GM19239 (cell line): ENCODE data around the gene EIF3F.

Experiments
- DNase-seq: peaks from one replicate; pipeline ENCODE4 v3.0.0; 2011; ENCODE audit warnings: low spot score; ENCODE audit not compliant: insufficient read length
- FAIRE-seq: peaks from 2 replicates; lab custom pipeline; 2011; peaks lifted over from hg19 to GRCh38; lab: Jason Lieb, UNC

The EIF3F gene

GRCh38 chr11:8036002-8036802 is 49.1 kb downstream of the EIF3F start:
- FAIRE-seq (no peak), DNase-seq (no peak)

- FAIRE-seq, result no peak
Observed at GRCh38 chr11:8036986-8037385, 49.8 kb downstream of the EIF3F start.

GRCh38 chr11:8038393-8038792 is 51.3 kb downstream of the EIF3F start:
- no peak for DNase-seq
- no peak for FAIRE-seq

More at GRCh38 chr11:8036986-8037385, 49.8 kb downstream of the EIF3F start:
- DNase-seq, result no peak

DNA sequence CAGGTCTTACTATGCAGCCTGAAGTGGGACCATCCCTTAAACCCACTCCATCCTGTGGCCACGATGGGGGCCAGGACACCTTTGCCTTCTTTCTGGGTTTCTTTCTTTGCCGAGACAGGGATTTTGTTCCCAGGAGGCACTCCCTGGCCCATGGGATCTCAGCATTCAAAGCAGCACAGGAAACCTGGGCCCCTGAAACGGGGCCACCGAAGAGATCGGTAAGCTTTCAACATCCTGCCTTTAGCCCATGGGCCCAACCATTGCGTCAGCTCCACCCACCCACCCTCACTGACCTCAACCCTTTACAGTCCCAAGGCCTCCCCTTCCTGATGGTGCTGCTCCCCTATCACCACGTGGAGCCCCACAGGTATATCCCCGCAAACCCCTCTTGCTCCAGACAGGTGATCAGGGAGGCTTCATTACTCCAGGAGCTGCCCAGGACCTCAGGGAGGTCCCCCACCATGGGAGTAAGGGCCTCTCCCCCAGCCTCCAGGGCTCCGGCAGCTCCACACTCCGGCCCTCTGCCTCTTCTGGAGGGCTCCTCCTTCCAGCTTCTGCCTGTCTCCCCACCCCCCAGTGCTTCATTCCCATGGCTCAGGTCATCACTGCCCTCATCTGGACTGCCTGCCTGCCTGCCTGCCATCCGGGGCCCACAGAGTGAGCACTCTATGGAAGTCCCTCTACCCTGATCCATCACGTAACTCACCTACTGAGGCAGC is 51.8 kb downstream of the EIF3F start:
- FAIRE-seq (no peak), DNase-seq (no peak)

DNA sequence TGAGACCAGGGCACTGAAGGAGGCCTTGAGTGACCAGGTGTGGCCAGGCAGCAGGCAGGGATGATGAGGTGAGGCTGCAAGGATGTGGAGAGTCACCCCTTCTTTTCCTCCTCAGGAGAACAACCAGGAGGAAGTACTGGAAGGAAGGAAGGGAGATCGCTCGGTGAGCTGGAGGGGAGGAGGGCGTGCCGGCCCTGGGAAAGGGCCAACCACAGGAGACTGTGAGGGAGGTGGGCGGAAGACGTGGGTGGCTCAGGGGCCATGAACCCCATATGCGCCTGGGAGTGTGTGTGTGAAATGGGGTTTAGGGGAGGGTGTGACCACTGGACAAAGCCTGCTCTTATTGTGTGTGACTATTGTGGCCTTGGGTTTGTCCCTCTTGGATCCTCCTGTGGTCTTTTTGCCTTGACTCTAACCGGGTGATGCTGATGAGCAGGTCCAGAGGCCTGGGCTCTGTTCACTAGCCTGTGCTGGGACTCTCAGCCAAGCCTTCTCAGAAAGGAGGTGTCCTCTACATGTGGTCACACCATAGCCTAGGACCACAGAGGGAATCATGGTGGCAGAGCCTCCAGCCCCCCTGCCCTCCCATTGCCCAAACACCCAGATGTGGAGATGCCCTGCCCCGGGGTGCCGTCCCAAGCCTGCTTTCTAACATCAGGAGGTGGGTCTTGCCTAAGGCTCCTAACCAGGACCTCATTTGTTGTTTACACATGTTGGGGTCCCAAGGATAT is 52.6 kb downstream of the EIF3F start:
- no peak for FAIRE-seq

DNA sequence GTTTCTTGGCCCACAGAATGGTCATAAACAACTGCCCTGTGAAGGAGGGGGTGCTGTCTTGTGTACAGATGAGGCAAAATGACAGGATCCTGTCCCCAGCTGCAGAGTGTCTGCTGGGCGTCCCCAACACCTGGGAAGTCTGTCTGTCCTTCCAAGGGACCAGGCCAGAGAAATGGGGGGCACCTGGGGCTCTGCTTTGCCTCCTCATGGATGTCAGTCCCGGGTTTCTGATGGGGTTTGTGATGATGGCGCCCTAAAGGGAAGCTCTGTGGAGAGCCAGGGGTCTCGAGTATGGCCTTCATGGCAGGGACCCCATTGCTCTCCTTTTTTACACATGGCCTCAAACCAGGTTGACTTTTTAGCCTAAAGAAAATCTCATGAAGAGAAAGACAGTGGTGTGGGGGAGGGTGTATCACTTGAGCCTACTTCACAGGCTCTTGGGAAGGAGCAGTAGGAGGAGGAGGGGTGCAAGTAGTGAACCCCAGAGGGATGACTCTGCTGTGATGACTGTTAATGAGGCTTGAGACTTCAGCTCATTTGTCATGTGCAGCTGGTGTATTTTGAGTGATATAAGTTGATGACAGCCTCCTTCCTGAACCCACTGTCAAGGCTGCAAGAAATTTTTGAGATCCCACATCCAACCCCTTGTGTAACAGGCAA is 53.3 kb downstream of the EIF3F start:
- no peak for DNase-seq
- FAIRE-seq, result no peak

More for the DNA sequence above, 52.6 kb downstream of the EIF3F start:
- DNase-seq, result no peak

- DNase-seq (no peak), FAIRE-seq (no peak)
Observed at GRCh38 chr11:8040921-8041285, 53.8 kb downstream of the EIF3F start.

DNA sequence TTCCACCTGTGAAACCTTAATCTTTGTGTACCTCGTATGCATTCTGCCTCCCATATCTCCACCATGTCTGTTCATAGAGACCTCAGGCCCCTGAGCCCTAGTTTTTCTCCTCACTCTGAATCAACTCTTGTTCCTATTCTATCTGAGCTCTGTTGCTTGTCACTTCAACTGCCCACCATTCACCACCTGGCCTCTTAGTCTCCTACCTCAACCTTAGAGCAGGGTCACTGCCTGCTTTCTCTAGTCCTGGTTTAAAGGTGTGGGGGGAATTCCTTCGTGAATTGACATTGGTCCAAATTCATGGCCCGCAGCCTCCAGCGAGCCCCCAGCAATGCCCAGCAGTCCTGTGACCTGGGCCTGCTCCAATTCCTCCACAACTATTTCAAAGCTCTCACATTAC is 54.4 kb downstream of the EIF3F start:
- FAIRE-seq (no peak), DNase-seq (no peak)

DNA sequence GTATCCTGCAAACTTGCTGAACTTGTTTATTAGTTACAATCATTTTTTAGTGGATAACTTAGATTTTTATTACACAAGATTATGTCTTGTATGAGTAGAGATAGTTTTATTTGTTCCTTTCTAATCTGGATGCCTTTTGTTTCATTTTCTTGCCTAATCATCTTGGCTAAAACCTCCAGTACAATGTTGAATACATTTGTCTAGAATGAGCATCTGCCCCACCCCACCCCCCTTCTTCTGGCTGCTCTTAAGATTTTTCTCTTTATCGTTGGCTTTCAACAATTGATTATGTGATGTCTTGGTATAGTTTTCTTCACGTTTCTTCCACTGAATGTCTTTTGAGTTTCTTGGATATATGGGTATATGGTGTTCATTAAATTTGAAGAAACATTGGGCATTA is 56.6 kb downstream of the EIF3F start:
- FAIRE-seq, result no peak
- no peak for DNase-seq

DNA sequence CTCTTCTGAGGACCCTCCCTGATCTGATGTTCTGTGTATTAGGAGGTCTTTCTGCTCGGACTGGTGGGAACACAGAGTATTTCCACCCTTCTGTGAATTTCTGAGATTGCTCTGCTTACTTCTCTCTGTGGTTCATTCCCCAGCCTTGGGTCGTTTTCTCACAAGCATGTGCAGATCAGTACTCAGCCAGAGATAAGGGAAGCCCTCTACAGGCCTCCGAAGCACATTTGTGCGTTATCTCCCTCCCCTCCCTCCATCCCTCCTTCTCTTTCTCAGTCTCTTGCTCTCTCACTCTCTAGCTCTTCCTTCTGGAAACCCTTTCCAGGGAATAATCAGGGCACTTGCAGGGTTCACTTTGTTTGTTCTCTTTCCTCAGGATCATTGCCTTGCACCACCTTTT is 58.7 kb downstream of the EIF3F start:
- FAIRE-seq, result no peak
- no peak for DNase-seq

DNA sequence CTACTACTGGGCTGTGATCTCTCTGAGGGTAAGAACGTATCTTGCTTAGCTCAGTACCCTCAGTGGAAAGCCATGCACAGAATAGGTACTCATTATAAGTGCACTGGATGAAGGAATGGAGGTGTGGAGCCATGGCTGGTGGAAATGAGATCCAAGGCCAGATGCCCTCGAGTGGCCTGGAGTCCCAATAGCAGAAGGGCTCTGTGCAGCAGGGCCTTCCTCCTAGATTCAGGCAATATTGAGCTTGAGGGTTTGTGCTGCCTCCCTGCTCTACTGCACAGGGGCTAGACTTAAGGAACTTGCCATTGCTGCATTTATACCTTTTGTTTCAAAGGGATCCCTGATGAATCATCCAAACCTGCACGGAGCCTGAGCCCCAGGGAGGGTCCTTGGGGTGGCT is 60.2 kb downstream of the EIF3F start:
- DNase-seq, result no peak
- no peak for FAIRE-seq

DNA sequence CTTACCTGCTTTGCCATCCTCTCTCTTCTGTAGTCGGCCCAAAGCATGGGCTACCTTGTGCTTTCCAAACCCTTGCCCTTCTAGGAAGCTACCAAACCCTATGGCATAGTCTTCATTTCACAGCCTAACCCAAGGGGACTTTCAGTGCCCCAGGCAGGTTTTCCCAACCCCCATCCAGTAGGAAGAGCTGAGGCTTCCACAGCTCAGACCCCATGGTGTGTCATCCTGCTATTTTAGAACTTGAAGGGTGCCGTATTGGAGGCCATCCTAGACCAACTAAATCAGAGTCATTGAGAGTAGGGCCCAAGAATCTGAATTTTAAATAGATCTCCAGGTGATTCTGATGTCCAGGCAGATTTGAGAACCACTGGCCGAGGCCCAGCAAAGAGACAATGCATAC is 61.9 kb downstream of the EIF3F start:
- FAIRE-seq, result no peak
- no peak for DNase-seq
